Peyer's patch (tissue), 4 donors: ENCODE measurements around the gene SUV39H2. TPM values are rescaled to one million over a fixed set of nuclear protein-coding genes. Genes with fewer than 3 reads are reported as not detected.
A peak's percentile ranks its signal among the peaks of the same experiment; 100 is the strongest.
"Not testable (repeated sequence)": the region's sequence is repeated elsewhere in the genome, so short reads cannot be mapped to it uniquely, and the experiment has no call there.

Experiments used
- DNase-seq, 3 donors: peaks; one replicate each; pipeline ENCODE4 v3.0.0-alpha.2; 2017 to 2019
- H3K27ac ChIP-seq, 4 donors: fragments of 200-600 bp; sonication (generic); one replicate each; pipeline ENCODE4 v1.5.1; 2016 to 2019
- H3K27me3 ChIP-seq, 2 donors: fragments of 200-600 bp; sonication (generic); one replicate each; pipeline ENCODE4 v1.5.1; 2019
- H3K36me3 ChIP-seq, 3 donors: fragments of 200-600 bp; sonication (generic); one replicate each; pipeline ENCODE4 v1.5.1; 2016 to 2019
- H3K4me1 ChIP-seq, 4 donors: fragments of 200-600 bp; sonication (generic); one replicate each; pipeline ENCODE4 v1.5.1; 2016 to 2019
- H3K4me3 ChIP-seq, 4 donors: fragments of 200-600 bp; sonication (generic); 1 replicate in 3 of 4; 2 replicates in 1 of 4; pipeline ENCODE4 v1.5.1; 2016 to 2019; ENCODE audit warnings: mild to moderate bottlenecking in 1 of 4
- H3K9me3 ChIP-seq, 4 donors: fragments of 200-600 bp; sonication (generic); one replicate each; pipeline ENCODE4 v1.5.1; 2016 to 2019; ENCODE audit warnings: mild to moderate bottlenecking in 1 of 4
- POLR2A ChIP-seq, 2 donors: fragments of 450-650 bp; IDR thresholded peaks; one replicate each; pipeline ENCODE4 v1.5.1; 2017; ENCODE audit warnings: antibody characterized with exemption in 2 of 2, mild to moderate bottlenecking in 2 of 2, moderate library complexity in 2 of 2
- total RNA-seq, 4 donors: library from RNA; depleted of rRNA; stranded (reverse); fragments of >200 nt; gene quantifications; one replicate each; pipeline ENCODE4 v1.1.0, GENCODE V29; 2016
- TF ChIP-seq, protein P1 (sequence below), 6 experiments: fragments of 450-650 bp in 4 of 6; fragments of 200-600 bp in 2 of 6; sonication (generic) in 1 of 6; IDR thresholded peaks; one replicate each; pipeline ENCODE4 v1.5.1; 2017 to 2019; ENCODE audit warnings: antibody characterized with exemption in 6 of 6, mild to moderate bottlenecking in 3 of 6, moderate library complexity in 1 of 6

SUV39H2 gene
- total RNA-seq, 4 donors from 2014 or later: 2.5 to 22.3 (median 9.0) TPM

DNA sequence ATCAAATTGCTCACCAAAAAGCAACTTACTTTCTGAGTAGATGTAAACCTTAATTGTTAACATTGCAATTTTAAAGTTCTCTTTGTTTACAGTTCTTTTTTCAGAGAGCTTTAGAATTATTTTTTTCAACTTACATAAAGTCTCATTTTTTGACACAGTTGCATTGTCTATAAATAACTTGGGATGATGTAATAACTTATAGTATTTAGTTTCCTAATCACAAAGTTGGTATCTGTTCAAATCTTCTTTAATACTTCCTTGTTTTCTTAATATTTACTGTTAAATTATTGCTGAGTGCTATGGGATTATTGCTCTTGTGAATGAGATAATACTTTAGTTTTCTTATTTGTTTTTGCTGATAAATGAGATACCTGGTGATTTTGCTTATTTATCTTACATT is 18.9 kb upstream of the SUV39H2 start:
- Histone ChIP-seq H3K4me1 (peaks cover 0 to 16% (median 0%) of the 10 kb centered on the region in 4 donors), H3K4me3 (no peak overlapping the region), H3K27me3 (no peaks in the 10 kb centered on the region), H3K27ac (no peak overlapping the region), H3K36me3 (peaks cover 0 to 22% (median 0%) of the 10 kb centered on the region in 3 donors), H3K9me3 (no peaks in the 10 kb centered on the region)
- TF ChIP-seq POLR2A (IDR thresholded peaks at IDR 0.05): no peak
- TF ChIP-seq, protein P1, sequence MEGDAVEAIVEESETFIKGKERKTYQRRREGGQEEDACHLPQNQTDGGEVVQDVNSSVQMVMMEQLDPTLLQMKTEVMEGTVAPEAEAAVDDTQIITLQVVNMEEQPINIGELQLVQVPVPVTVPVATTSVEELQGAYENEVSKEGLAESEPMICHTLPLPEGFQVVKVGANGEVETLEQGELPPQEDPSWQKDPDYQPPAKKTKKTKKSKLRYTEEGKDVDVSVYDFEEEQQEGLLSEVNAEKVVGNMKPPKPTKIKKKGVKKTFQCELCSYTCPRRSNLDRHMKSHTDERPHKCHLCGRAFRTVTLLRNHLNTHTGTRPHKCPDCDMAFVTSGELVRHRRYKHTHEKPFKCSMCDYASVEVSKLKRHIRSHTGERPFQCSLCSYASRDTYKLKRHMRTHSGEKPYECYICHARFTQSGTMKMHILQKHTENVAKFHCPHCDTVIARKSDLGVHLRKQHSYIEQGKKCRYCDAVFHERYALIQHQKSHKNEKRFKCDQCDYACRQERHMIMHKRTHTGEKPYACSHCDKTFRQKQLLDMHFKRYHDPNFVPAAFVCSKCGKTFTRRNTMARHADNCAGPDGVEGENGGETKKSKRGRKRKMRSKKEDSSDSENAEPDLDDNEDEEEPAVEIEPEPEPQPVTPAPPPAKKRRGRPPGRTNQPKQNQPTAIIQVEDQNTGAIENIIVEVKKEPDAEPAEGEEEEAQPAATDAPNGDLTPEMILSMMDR (IDR thresholded peaks at IDR 0.05): no peak
- no peak for DNase-seq

- peak overlapping the region in 3 of 4 donors; percentile 50 to 77 (median 76) for H3K27ac ChIP-seq
- peaks cover 0 to 22% (median 0%) of the 10 kb centered on the region in 3 donors for H3K36me3 ChIP-seq
- H3K4me3 ChIP-seq: no peak overlapping the region
- no peak for TF ChIP-seq POLR2A (IDR thresholded peaks at IDR 0.05)
- TF ChIP-seq, protein P1 (IDR thresholded peaks at IDR 0.05): no peak
- no peaks in the 10 kb centered on the region for H3K9me3 ChIP-seq
- H3K4me1 ChIP-seq: peaks cover 0 to 16% (median 0%) of the 10 kb centered on the region in 4 donors
- DNase-seq: peak in 2 of 3 donors; percentile 74 to 76
- H3K27me3 ChIP-seq: no peaks in the 10 kb centered on the region
Measured at GRCh38 chr10:14860791-14861190, 17.9 kb upstream of the SUV39H2 start.

GRCh38 chr10:14864466-14864865 is 14.2 kb upstream of the SUV39H2 start:
- H3K27ac ChIP-seq, H3K27me3 ChIP-seq, H3K9me3 ChIP-seq, H3K4me3 ChIP-seq, DNase-seq: not testable (repeated sequence)
- Histone ChIP-seq H3K4me1 (peaks cover 0 to 16% (median 0%) of the 10 kb centered on the region in 4 donors), H3K36me3 (peaks cover 0 to 38% (median 0%) of the 10 kb centered on the region in 3 donors)

DNA sequence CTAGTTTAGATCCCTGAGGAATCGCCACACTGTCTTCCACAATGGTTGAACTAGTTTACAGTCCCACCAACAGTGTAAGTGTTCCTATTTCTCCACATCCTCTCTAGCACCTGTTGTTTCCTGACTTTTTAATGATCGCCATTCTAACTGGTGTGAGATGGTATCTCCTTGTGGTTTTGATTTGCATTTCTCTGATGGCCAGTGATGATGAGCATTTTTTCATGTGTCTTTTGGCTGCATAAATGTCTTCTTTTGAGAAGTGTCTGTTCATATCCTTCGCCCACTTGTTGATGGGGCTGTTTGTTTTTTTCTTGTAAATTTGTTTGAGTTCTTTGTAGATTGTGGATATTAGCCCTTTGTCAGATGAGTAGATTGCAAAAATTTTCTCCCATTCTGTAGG is 13.8 kb upstream of the SUV39H2 start:
- Histone ChIP-seq H3K4me1 (peaks cover 0 to 15% (median 0%) of the 10 kb centered on the region in 4 donors), H3K36me3 (peaks cover 0 to 42% (median 0%) of the 10 kb centered on the region in 3 donors)
- not testable (repeated sequence) for H3K27ac ChIP-seq, H3K9me3 ChIP-seq, H3K4me3 ChIP-seq, H3K27me3 ChIP-seq, DNase-seq

- H3K36me3 ChIP-seq: peaks cover 0 to 28% (median 0%) of the 10 kb centered on the region in 3 donors
- DNase-seq: no peak
- no peaks in the 10 kb centered on the region for H3K9me3 ChIP-seq
- H3K27me3 ChIP-seq: no peaks in the 10 kb centered on the region
- TF ChIP-seq, protein P1 (IDR thresholded peaks at IDR 0.05): no peak
- H3K27ac ChIP-seq: no peak overlapping the region
- H3K4me1 ChIP-seq: peaks cover 0 to 10% (median 0%) of the 10 kb centered on the region in 4 donors
- no peak overlapping the region for H3K4me3 ChIP-seq
Measured at GRCh38 chr10:14873090-14873760, 5.4 kb upstream of the SUV39H2 start.

GRCh38 chr10:14875941-14876340 is 2.7 kb upstream of the SUV39H2 start:
- peaks cover 0 to under 1% (median 0%) of the 10 kb centered on the region in 3 donors for H3K36me3 ChIP-seq
- peaks cover 0 to 15% (median 0%) of the 10 kb centered on the region in 4 donors for H3K4me1 ChIP-seq
- no peaks in the 10 kb centered on the region for H3K9me3 ChIP-seq
- H3K27me3 ChIP-seq: no peaks in the 10 kb centered on the region
- no peak for DNase-seq
- TF ChIP-seq, protein P1 (IDR thresholded peaks at IDR 0.05): no peak
- TF ChIP-seq POLR2A (IDR thresholded peaks at IDR 0.05): no peak
- no peak overlapping the region for H3K4me3 ChIP-seq
- H3K27ac ChIP-seq: no peak overlapping the region
